PC-9 (cell line): Measurements from ENCODE around the gene RET. TPM values are rescaled to one million over a fixed set of nuclear protein-coding genes. Genes with fewer than 3 reads are reported as not detected.

Experiments used
- BruUV-seq: library from RNA; stranded (reverse); fragments of 400-500 nt; replicated peaks from 2 replicates; lab custom pipeline; 2021; lab: Mats Ljungman, UMichigan
- CTCF ChIA-PET: fragments of 300-600 bp; sonication (Branson Sonifier 250); formaldehyde crosslinking; loops from one replicate; lab custom pipeline; 2022; ENCODE audit warnings: antibody characterized with exemption; lab: Charles Lee
- POLR2A ChIA-PET: fragments of 300-600 bp; sonication (Branson Sonifier 250); formaldehyde crosslinking; loops from one replicate; lab custom pipeline; 2022; ENCODE audit warnings: antibody characterized with exemption; ENCODE audit not compliant: unreplicated experiment; lab: Charles Lee
- DNase-seq, 2 experiments: peaks; one replicate each; pipeline versions ENCODE4 v3.0.0 to v3.0.0-alpha.2; 2015 to 2022; ENCODE audit warnings: mixed read lengths in 1 of 2
- H2AFZ ChIP-seq: fragments of 200-600 bp; sonication (generic); 2 replicates; pipeline ENCODE4 v1.8.1; 2017; ENCODE audit warnings: antibody characterized with exemption
- H3F3A ChIP-seq: fragments of 200-600 bp; sonication (generic); 2 replicates; pipeline ENCODE4 v1.8.1; 2017; ENCODE audit warnings: antibody characterized with exemption, mild to moderate bottlenecking, low read depth; ENCODE audit not compliant: insufficient read depth
- H3K27ac ChIP-seq: fragments of 200-600 bp; sonication (generic); 2 replicates; pipeline ENCODE4 v1.6.1; 2016; ENCODE audit warnings: mixed run types
- H3K27me3 ChIP-seq: fragments of 200-600 bp; sonication (generic); 2 replicates; pipeline ENCODE4 v1.6.1; 2016; ENCODE audit warnings: low read depth, mixed run types; ENCODE audit not compliant: insufficient read depth
- H3K36me3 ChIP-seq: fragments of 200-600 bp; sonication (generic); 2 replicates; pipeline ENCODE4 v1.6.1; 2016; ENCODE audit warnings: low read depth, mixed run types
- H3K4me1 ChIP-seq: fragments of 200-600 bp; sonication (generic); replicated peaks from 2 replicates; pipeline ENCODE4 v1.6.1; 2016; ENCODE audit warnings: mixed run types; ENCODE audit not compliant: insufficient read depth
- H3K4me2 ChIP-seq: fragments of 200-600 bp; sonication (generic); 2 replicates; pipeline ENCODE4 v1.6.1; 2017; ENCODE audit warnings: mixed run types
- H3K4me3 ChIP-seq: fragments of 200-600 bp; sonication (generic); 2 replicates; pipeline ENCODE4 v1.6.1; 2016; ENCODE audit warnings: mixed run types
- H3K79me2 ChIP-seq: fragments of 200-600 bp; sonication (generic); 2 replicates; pipeline ENCODE4 v1.6.1; 2017; ENCODE audit warnings: low read depth, mixed run types
- H3K9me2 ChIP-seq: fragments of 200-600 bp; sonication (generic); 2 replicates; pipeline ENCODE4 v1.8.1; 2017; ENCODE audit warnings: mild to moderate bottlenecking; ENCODE audit not compliant: insufficient read depth
- H3K9me3 ChIP-seq: fragments of 200-600 bp; sonication (generic); 2 replicates; pipeline ENCODE4 v1.8.1; 2016; ENCODE audit warnings: low read depth; ENCODE audit not compliant: insufficient read depth
- H4K20me1 ChIP-seq: fragments of 200-600 bp; sonication (generic); 2 replicates; pipeline ENCODE4 v1.8.1; 2017; ENCODE audit not compliant: insufficient read depth
- CTCF ChIP-seq: fragments of 200-600 bp; sonication (generic); conservative IDR thresholded peaks from 2 replicates; pipeline ENCODE4 v1.6.1; 2017; ENCODE audit warnings: mixed run types, antibody characterized with exemption, mild to moderate bottlenecking, moderate library complexity
- EZH2 ChIP-seq: fragments of 200-600 bp; sonication (generic); IDR thresholded peaks from 2 replicates; pipeline ENCODE4 v1.8.0; 2017; ENCODE audit warnings: antibody characterized with exemption, low read depth
- intact Hi-C: fragments of 100-400 bp; cut with micrococcal nuclease; formaldehyde crosslinking; loops from one replicate; pipeline ENCODE4 v1.10.0; 2022; ENCODE audit not compliant: unreplicated experiment
- total RNA-seq: library from RNA; stranded (reverse); gene quantifications from 2 replicates; pipeline ENCODE4 v1.2.3, GENCODE V29; 2021

The RET gene
- total RNA-seq, 1 experiment from 2014 or later, result not detected

DNA sequence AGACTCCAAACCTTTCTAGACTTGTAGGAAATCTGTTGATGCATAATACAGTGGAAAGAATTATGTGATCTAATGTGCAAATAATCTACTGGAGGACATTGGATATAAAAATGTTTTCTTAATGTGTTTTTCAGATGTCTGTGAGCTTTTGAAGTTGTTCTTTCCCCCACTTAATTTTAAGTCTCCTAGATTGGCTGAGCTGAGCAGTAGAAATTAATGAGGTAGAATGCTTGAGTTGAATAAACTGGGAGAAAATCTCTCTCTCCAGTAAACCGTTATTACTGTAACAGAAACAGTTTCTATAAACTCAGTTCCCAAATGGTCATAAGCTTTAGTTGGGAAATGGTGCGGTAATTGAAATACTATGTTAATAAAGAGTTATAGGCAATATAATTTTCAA, 77.0 kb downstream of the RET start:
- Histone ChIP-seq H3K36me3 (no peaks in the 10 kb centered on the region), H3K27me3 (no peaks in the 10 kb centered on the region), H3K4me2 (no peak overlapping the region), H3K27ac (no peak overlapping the region), H3K4me3 (no peak overlapping the region), H4K20me1 (no peaks in the 10 kb centered on the region), H2AFZ (no peak overlapping the region), H3K9me3 (peaks cover 4% of the 10 kb centered on the region; the same call in 1 of the 2 replicates), H3K9me2 (no peaks in the 10 kb centered on the region), H3F3A (no peaks in the 10 kb centered on the region), H3K4me1 (no peaks in the 10 kb centered on the region), H3K79me2 (peaks cover 13% of the 10 kb centered on the region; the same call in 1 of the 2 replicates)
- no TSS peak for BruUV-seq
- CTCF ChIA-PET, result no interaction called here
- intact Hi-C loops, result no loop called here
- no peak for DNase-seq
- TF ChIP-seq CTCF (no peak), EZH2 (no peak)
- POLR2A ChIA-PET, result interaction anchor here (0.6 kb wide), 1 partner anchor 8 kb away, joined by 3 read pairs; no protein-coding TSS in a partner anchor

DNA sequence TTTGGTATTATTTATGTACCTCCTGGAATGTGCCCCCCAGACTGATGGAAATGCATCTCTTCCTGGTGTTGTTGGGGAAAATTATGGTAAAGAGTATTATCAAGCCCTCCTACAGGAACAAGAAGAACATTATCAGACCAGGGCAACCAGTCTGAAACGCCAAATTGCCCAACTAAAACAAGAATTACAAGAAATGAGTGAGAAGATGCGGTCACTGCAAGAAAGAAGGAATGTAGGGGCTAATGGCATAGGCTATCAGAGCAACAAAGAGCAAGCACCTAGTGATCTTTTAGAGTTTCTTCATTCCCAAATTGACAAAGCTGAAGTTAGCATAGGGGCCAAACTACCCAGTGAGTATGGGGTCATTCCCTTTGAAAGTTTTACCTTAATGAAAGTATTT, 78.4 kb downstream of the RET start:
- intact Hi-C loops, result no loop called here
- ChIA-PET CTCF (no interaction called here), POLR2A (no interaction called here)
- H3K4me3 ChIP-seq, result no peak overlapping the region
- TF ChIP-seq EZH2 (no peak), CTCF (no peak)
- peaks cover 4% of the 10 kb centered on the region; the same call in 1 of the 2 replicates for H3K9me3 ChIP-seq
- no TSS peak for BruUV-seq
- no peaks in the 10 kb centered on the region for H4K20me1 ChIP-seq
- no peak overlapping the region for H2AFZ ChIP-seq
- H3K4me2 ChIP-seq, result no peak overlapping the region
- H3K4me1 ChIP-seq, result no peaks in the 10 kb centered on the region
- H3K27ac ChIP-seq, result no peak overlapping the region
- H3K9me2 ChIP-seq, result no peaks in the 10 kb centered on the region
- H3K79me2 ChIP-seq, result 0 out of 2 replicates have a peak, but pooled peaks cover 5% of the 10 kb centered on the region
- no peaks in the 10 kb centered on the region for H3K36me3 ChIP-seq
- no peaks in the 10 kb centered on the region for H3F3A ChIP-seq
- H3K27me3 ChIP-seq, result no peaks in the 10 kb centered on the region
- no peak for DNase-seq

DNA sequence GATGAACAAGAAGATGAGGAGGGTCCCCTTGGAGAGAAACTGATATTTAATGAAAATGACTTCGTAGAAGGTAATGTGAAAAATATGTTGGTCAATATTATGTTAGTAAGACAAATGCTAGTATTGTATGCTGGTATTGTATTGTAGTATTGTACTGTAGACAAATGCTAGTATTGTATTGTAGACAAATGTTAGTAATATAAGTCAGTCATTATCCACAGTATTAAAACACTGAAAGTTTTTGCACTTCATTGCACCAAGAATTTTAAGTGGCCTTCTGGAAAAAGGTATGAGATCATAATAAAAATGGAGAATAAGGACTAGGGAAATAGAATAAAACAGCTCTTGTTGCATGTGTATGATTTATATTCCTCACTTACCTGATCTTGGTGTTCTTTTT, 78.9 kb downstream of the RET start:
- intact Hi-C loops, result no loop called here
- no peaks in the 10 kb centered on the region for H3K27me3 ChIP-seq
- no peaks in the 10 kb centered on the region for H3K36me3 ChIP-seq
- no peak overlapping the region for H3K4me2 ChIP-seq
- H3K79me2 ChIP-seq, result 0 out of 2 replicates have a peak, but pooled peaks cover under 1% of the 10 kb centered on the region
- H3K4me1 ChIP-seq, result no peaks in the 10 kb centered on the region
- TF ChIP-seq EZH2, result no peak
- no peak for TF ChIP-seq CTCF
- no peak overlapping the region for H3K27ac ChIP-seq
- no peaks in the 10 kb centered on the region for H3K9me2 ChIP-seq
- BruUV-seq, result no TSS peak
- ChIA-PET CTCF (no interaction called here), POLR2A (no interaction called here)
- H2AFZ ChIP-seq, result no peak overlapping the region
- DNase-seq, result no peak
- H4K20me1 ChIP-seq, result no peaks in the 10 kb centered on the region
- H3K4me3 ChIP-seq, result no peak overlapping the region
- peaks cover 4% of the 10 kb centered on the region; the same call in 1 of the 2 replicates for H3K9me3 ChIP-seq
- no peaks in the 10 kb centered on the region for H3F3A ChIP-seq
